Fibroblast of upper back skin (primary cell): Measurements from ENCODE around the gene PALMD.

Source experiments
- DNase-seq: peaks from one replicate; pipeline ENCODE4 v3.0.0-alpha.2; 2013

The PALMD gene

GRCh38 chr1:99645699-99646531 is at the start of gene PALMD:
Gene PALMD, plus strand, starts transcription at chr1:99646113. Its CDS starts 205 bp downstream, at chr1:99646318.
- peak; percentile 32 for DNase-seq

- DNase-seq, result no peak
Observed at GRCh38 chr1:99598738-99599411, 47.0 kb upstream of the PALMD start.

- DNase-seq, result peak; percentile 97
Observed at GRCh38 chr1:99599678-99600175, 46.2 kb upstream of the PALMD start.

- no peak for DNase-seq
Observed at GRCh38 chr1:99600782-99601181, 45.1 kb upstream of the PALMD start.

- DNase-seq, result no peak
Observed at GRCh38 chr1:99601208-99601607, 44.7 kb upstream of the PALMD start.

- DNase-seq, result no peak
Observed at GRCh38 chr1:99601709-99602403, 44.1 kb upstream of the PALMD start.

- no peak for DNase-seq
Observed at GRCh38 chr1:99602404-99602969, 43.4 kb upstream of the PALMD start.

GRCh38 chr1:99603699-99604560 is 42.0 kb upstream of the PALMD start:
- peak; percentile 74 for DNase-seq

- no peak for DNase-seq
Observed at GRCh38 chr1:99606306-99606705, 39.6 kb upstream of the PALMD start.

- DNase-seq, result no peak
Observed at GRCh38 chr1:99607590-99607989, 38.3 kb upstream of the PALMD start.

- DNase-seq, result no peak
Observed at GRCh38 chr1:99608058-99608457, 37.9 kb upstream of the PALMD start.

- DNase-seq, result peak; percentile 30
Observed at GRCh38 chr1:99613716-99614115, 32.2 kb upstream of the PALMD start.

- no peak for DNase-seq
Observed at GRCh38 chr1:99614728-99615127, 31.2 kb upstream of the PALMD start.

- no peak for DNase-seq
Observed at GRCh38 chr1:99619583-99619982, 26.3 kb upstream of the PALMD start.

- peak; percentile 65 for DNase-seq
Observed at GRCh38 chr1:99621340-99621901, 24.5 kb upstream of the PALMD start.

GRCh38 chr1:99622702-99623347 is 23.1 kb upstream of the PALMD start:
- DNase-seq, result no peak

- no peak for DNase-seq
Observed at GRCh38 chr1:99623554-99623953, 22.4 kb upstream of the PALMD start.

GRCh38 chr1:99627615-99628014 is 18.3 kb upstream of the PALMD start:
- DNase-seq, result no peak

GRCh38 chr1:99629164-99629563 is 16.7 kb upstream of the PALMD start:
- no peak for DNase-seq

- DNase-seq, result no peak
Observed at GRCh38 chr1:99634971-99635624, 10.8 kb upstream of the PALMD start.

GRCh38 chr1:99635664-99636063 is 10.2 kb upstream of the PALMD start:
- DNase-seq, result no peak
